Adrenal gland (tissue), 12 donors: ENCODE results near the gene AMOTL2. TPM values are rescaled to one million over a fixed set of nuclear protein-coding genes. Genes with fewer than 3 reads are reported as not detected.

Source experiments
- DNase-seq, 7 donors: peaks; one replicate each; pipeline ENCODE4 v3.0.0-alpha.2; 2019 to 2020
- H3K27ac ChIP-seq, 5 donors: fragments of 200-600 bp; sonication (generic) in 4 of 5; 1 replicate in 3 of 5; 2 replicates in 2 of 5; pipeline versions ENCODE4 v1.5.1 to v1.8.0; 2016 to 2020; ENCODE audit warnings: mild to moderate bottlenecking in 1 of 5
- H3K27me3 ChIP-seq: fragments of 200-600 bp; 2 replicates; pipeline ENCODE4 v1.8.0; 2021
- H3K36me3 ChIP-seq, 2 donors: fragments of 200-600 bp; replicated peaks in 1 of 2; 1 replicate in 1 of 2; 2 replicates in 1 of 2; pipeline versions ENCODE4 v1.5.1 to v1.8.0; 2018 to 2022
- H3K4me1 ChIP-seq, 2 donors: fragments of 200-600 bp; replicated peaks in 1 of 2; 1 replicate in 1 of 2; 2 replicates in 1 of 2; pipeline versions ENCODE4 v1.5.1 to v1.8.0; 2018 to 2021
- H3K4me3 ChIP-seq, 4 donors: fragments of 200-600 bp; sonication (generic) in 3 of 4; one replicate each; pipeline ENCODE4 v1.5.1; 2016 to 2018
- H3K9me3 ChIP-seq, 3 donors: fragments of 200-600 bp; sonication (generic) in 1 of 3; replicated peaks in 1 of 3; 1 replicate in 2 of 3; 2 replicates in 1 of 3; pipeline versions ENCODE4 v1.5.1 to v1.8.0; 2016 to 2021
- CTCF ChIP-seq, 6 experiments: fragments of 450-650 bp in 4 of 6; fragments of 200-600 bp in 2 of 6; sonication (generic) in 1 of 6; IDR thresholded peaks; 1 replicate in 5 of 6; 2 replicates in 1 of 6; pipeline versions ENCODE4 v1.5.1 to v1.8.0; 2016 to 2021; ENCODE audit warnings: antibody characterized with exemption in 6 of 6, mild to moderate bottlenecking in 2 of 6, moderate library complexity in 1 of 6
- POLR2A ChIP-seq, 2 donors: fragments of 450-650 bp; IDR thresholded peaks; one replicate each; pipeline ENCODE4 v1.6.1; 2017; ENCODE audit warnings: antibody characterized with exemption in 2 of 2, mild to moderate bottlenecking in 2 of 2, moderate library complexity in 1 of 2
- WGBS, 4 donors: extraction: QIAGEN DNeasy Blood & Tissue Kit in 2 of 4; methylation state at CpG; one replicate each; pipeline versions ENCODE4 v1.1.5 to v1.1.7; 2013 to 2017; 5-methylcytosine and 5-hydroxymethylcytosine counted together
- intact Hi-C, 2 donors: fragments of 100-400 bp; cut with DNase I; formaldehyde crosslinking; loops; one replicate each; pipeline versions ENCODE4 v1.14.1 to v1.15.0; 2022 to 2023
- polyA plus RNA-seq, 3 donors: library from polyadenylated mRNA; stranded (reverse); fragments of 200-250 nt in 2 of 3; fragments of 350-450 nt in 1 of 3; fragmentation: Illumina TruSeq in 1 of 3; extraction: RNeasy Lipid Tissue Mini Kit (QIAGEN cat#74804) in 1 of 3; gene quantifications; one replicate each; pipeline ENCODE4 v1.2.3, GENCODE V29; 2013 to 2014
- total RNA-seq, 9 donors: library from RNA; depleted of rRNA in 4 of 9; stranded (reverse); fragments of >200 nt in 4 of 9; fragments of 120-200 nt in 1 of 9; fragmentation: NEBNext Ultra II Directional in 1 of 9; extraction: Animal tissue kit (Norgen Biotek cat#: 25700) in 1 of 9; gene quantifications; one replicate each; pipeline versions ENCODE4 v1.1.0 to v1.2.4, GENCODE V29; 2013 to 2023
- donor health status: healthy with polysubstance abuse.
- donor health status: Bipolar disorder and iron deficiency.
- donor health status: DM: yes; HTN: yes; CAD: no.
- donor health status: DM: no; HTN: no; CAD: no.
- donor health status: DM: no; HTN: no; CAD: no.
- donor health status: DM: yes; HTN: yes; CAD: no.

The AMOTL2 gene
- total and polyA plus RNA-seq, 12 donors, result 9.3 to 63.0 (median 29.7) TPM

- Histone ChIP-seq H3K9me3 (no peaks in the 10 kb centered on the region), H3K36me3 (no peaks in the 10 kb centered on the region), H3K4me3 (no peak overlapping the region), H3K4me1 (peaks cover 0 to 4% of the 10 kb centered on the region in 2 donors), H3K27ac (peak overlapping the region in 2 of 5 donors; percentile 41 to 66), H3K27me3 (no peaks in the 10 kb centered on the region)
- intact Hi-C loops, result no loop called here
- TF ChIP-seq POLR2A (IDR thresholded peaks at IDR 0.05) (no peak), CTCF (IDR thresholded peaks at IDR 0.05) (no peak)
- DNase-seq, result peak in 1 of 7 donors; percentile 15
- WGBS, 4 donors, result 78 to 86% (median 81%) methylated on average over 3 of the region's 3 CpGs
Observed at GRCh38 chr3:134334231-134334900, 39.9 kb downstream of the AMOTL2 start.

DNA sequence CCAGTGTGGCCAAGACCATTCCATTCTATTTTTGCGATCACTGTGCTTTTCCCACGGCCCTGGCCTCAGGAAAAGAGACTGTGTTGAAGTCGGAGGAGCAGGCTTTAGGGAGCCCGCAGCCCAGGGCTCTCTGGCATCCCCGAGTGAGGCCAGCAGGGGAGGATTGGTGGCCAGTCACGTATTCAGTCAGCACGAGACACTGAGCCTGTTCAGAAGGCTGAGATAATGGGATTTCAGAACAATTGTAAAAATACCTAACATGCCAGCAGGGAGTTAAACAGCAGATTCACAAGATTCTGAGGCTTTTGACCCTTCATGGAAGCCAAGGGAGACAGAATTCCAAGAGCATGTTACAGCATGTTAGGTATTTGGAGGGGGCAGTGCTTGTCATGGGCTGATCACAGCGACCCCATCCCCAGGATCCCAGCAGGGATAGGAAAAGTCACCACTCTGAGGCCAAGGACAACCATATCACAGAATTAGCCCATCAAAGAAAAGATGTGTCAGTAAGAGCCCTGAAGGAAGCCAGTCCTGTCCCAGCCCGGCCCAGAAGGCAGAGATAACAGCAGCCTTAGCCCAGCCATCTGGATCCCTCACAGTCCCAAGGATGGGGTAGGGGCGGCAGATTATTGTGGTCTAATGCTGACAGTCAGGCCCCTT is 40.6 kb downstream of the AMOTL2 start:
- no peaks in the 10 kb centered on the region for H3K9me3 ChIP-seq
- peaks cover 0 to 4% of the 10 kb centered on the region in 2 donors for H3K4me1 ChIP-seq
- H3K4me3 ChIP-seq, result no peak overlapping the region
- 60 to 70% (median 67%) methylated on average over 10 of the region's 10 CpGs for WGBS, 4 donors
- no peaks in the 10 kb centered on the region for H3K27me3 ChIP-seq
- H3K27ac ChIP-seq, result peak overlapping the region in 3 of 5 donors; percentile 1 to 66 (median 41)
- no peaks in the 10 kb centered on the region for H3K36me3 ChIP-seq
- TF ChIP-seq CTCF (IDR thresholded peaks at IDR 0.05) (no peak), POLR2A (IDR thresholded peaks at IDR 0.05) (no peak)
- DNase-seq, result peak in 1 of 7 donors; percentile 19
- intact Hi-C loops, result no loop called here

DNA sequence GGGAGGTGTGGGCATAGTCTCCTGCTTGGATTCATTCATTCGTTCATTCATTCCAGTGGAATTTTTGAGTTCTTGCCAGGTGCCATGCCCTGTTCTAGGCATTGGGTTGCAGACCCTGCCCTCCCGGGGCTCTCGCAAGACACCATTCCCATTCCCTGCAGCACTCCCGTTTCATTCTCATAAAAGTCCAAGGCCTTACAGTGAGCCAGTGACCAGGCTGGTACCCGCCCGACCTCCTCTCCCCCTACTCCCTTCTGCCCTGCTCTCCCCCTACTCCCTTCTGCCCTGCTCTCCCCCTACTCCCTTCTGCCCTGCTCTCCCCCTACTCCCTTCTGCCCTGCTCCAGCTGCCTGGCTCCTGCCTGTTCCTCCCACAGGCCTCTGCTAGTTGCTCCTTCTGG is 41.9 kb downstream of the AMOTL2 start:
- H3K9me3 ChIP-seq, result no peaks in the 10 kb centered on the region
- 81 to 92% (median 85%) methylated on average over 6 of the region's 6 CpGs for WGBS, 4 donors
- no peaks in the 10 kb centered on the region for H3K27me3 ChIP-seq
- intact Hi-C loops, result no loop called here
- H3K27ac ChIP-seq, result peak overlapping the region in 2 of 5 donors; percentile 14 to 63
- DNase-seq, result peak in 1 of 7 donors; percentile 12
- H3K4me3 ChIP-seq, result no peak overlapping the region
- peaks cover 0 to 11% of the 10 kb centered on the region in 2 donors for H3K4me1 ChIP-seq
- TF ChIP-seq POLR2A (IDR thresholded peaks at IDR 0.05), result no peak
- TF ChIP-seq CTCF (IDR thresholded peaks at IDR 0.05), result no peak
- no peaks in the 10 kb centered on the region for H3K36me3 ChIP-seq

GRCh38 chr3:134331811-134332199 is 42.4 kb downstream of the AMOTL2 start:
- no peak for DNase-seq
- intact Hi-C loops, result no loop called here
- WGBS, 4 donors, result 64 to 79% (median 67%) methylated on average over 5 of the region's 5 CpGs
- no peaks in the 10 kb centered on the region for H3K9me3 ChIP-seq
- TF ChIP-seq CTCF (IDR thresholded peaks at IDR 0.05) (no peak), POLR2A (IDR thresholded peaks at IDR 0.05) (no peak)
- H3K4me3 ChIP-seq, result no peak overlapping the region
- no peaks in the 10 kb centered on the region for H3K36me3 ChIP-seq
- peaks cover 0 to 14% of the 10 kb centered on the region in 2 donors for H3K4me1 ChIP-seq
- H3K27ac ChIP-seq, result peak overlapping the region in 2 of 5 donors; percentile 14 to 63
- H3K27me3 ChIP-seq, result no peaks in the 10 kb centered on the region
